HG02678 (cell line): ENCODE data around the gene VGLL1.

ENCODE experiments used
- ATAC-seq: cut with Tn5 transposase; IDR thresholded peaks from one replicate; pipeline ENCODE4 v1.9.1; 2021; ENCODE audit warnings: mild to moderate bottlenecking, moderate library complexity; ENCODE audit not compliant: unreplicated experiment

Gene VGLL1

DNA sequence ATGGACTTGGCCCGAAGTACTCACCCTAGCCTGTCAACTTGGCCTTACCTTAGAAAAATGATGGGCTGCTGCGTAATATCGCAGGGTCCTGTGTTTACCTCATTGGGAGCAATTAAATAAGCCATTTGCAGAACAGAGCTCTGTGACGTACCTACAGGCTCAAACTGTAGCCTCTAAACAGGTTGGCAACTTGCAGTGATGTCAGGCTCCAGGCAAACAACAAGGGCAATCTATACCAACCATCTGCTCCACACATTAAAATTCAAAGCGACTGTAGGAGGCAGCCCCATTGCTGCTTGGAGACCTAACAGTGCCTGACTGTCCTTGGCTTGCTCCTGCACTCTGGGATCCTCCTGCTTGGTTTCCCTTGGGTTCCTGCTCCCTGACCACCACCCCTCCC is 17.2 kb downstream of the VGLL1 start:
- ATAC-seq = no peak

DNA sequence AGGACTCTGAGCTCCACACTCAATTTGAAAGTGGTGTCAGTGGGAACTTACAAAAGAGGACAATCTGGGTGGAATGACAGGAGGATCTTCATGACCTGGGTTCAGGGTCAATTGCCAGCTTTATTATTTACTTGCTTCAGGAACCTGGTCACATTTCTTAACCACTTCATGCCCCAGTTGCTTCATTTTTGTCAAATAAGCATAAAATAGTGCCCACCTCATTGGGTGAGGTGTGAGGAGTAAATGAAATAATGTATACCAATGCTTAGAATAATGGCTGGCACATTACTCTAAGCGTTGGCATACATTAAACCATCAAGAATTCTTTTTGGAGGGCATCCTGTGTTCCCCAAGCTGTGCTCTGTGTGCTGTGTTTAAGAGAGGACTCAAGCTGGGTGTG is 19.4 kb downstream of the VGLL1 start:
- ATAC-seq = no peak

DNA sequence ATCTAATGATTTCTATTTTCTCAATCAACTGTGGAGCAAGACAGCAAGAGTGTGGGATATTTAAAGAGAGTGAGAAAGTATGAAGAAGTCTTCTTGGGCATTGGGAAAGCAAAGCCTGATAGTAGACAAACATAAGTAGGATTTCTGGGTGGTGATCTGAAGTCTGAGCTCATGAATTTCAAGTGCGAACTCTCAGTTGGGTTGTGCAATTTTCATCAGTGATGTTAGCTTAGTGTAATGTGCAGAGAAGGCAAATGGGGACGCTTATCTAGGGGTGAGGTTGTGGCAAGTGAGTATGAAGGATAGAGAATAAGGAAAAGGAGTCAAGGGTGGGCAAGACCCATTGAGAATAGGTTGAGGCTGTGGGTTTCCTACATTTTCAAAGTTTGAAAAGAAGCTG is 23.7 kb downstream of the VGLL1 start:
- no peak for ATAC-seq

DNA sequence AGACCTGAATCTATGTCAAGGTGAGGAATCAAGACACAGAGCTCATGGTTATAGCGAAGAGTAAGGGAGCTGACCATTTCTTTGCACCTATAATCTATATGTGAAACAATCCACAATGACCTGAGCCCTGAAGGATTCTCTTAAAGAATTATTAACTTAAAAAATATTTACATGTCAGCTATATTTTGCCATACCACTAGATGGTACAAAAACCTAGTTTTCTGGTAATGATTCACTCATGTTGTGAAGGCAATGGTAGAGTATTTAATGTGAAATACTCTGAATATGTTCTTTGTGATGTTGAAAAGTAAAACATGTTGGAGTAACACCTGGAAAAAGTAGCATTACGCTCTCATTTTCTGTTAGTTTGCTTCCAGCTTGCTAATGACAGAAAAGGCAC is 40.0 kb downstream of the VGLL1 start:
- ATAC-seq = peak; percentile 34

DNA sequence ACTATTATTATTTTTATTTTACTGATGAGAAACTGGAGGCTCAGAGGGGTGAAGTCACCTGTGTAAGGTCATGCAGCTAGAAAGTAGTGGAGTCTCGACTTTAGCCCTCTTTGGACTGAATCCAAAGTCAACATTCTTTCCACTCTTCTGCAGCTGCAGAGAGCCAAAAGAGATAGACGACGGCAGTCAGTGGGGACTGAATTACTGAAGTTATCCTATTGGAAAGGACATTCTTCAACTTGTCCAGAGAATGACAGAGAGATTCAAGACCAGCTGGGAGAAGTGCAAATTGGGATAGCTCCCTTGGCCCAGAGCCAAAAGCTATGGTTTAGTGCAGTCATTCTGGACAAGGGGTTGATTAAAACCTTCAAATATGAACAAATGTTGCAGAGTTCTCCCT is 42.5 kb downstream of the VGLL1 start:
- ATAC-seq = no peak

DNA sequence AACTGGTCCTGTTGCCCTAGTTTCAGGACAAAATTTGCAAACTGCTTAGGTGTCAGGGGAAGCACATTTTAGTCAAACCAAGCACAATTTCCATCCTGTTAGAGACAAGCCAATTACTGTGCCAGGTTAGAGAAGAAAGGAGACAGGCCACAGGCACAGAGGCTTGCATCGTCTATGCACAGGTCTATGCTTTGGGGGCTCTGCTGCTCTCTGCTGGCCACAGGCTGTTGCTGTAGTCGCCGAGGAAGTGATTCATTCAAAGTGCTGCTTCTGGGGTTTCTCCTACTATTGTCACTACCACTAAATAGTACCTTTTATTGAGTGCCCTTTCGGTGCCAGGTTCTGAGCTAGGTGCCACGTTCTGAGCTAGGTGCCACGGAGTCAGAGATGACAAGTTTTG is 45.5 kb downstream of the VGLL1 start:
- peak; percentile 93 for ATAC-seq

DNA sequence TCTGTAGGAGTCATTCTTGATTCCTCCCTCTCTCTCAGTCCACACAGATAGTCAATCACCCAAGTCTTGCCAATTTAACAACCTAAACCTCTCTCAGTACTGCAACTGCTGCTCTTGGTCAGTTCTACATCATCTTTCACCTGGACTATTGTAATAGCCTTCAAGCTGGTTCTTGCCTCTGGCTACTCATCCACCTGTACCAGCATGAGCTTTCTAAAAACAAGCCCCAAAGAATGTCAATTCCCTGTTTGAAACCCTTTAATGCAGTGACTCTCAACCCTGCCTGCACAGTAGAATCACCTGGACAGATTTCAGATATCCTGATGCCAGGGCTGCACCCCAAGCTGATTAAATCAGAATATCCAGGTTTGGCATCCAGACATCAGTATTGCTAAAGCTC is 48.3 kb downstream of the VGLL1 start:
- no peak for ATAC-seq

DNA sequence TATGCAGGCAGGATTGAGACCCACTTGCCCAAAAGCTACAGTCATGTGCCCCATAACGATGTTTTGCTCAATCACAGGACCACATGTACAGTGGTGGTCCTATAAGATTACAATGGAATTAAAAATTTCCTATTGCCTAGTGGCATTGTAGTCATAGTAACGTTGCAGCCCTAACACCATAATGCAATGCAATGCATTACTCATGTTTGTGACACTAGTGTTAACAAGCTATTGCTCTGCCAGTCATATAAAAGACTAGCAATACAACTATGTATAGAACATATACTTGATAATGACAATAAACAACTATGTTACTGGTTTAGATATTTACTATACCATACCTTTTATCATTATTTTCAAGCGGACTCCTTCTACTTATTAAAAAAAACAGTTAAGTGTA is 50.6 kb downstream of the VGLL1 start:
- ATAC-seq = no peak

DNA sequence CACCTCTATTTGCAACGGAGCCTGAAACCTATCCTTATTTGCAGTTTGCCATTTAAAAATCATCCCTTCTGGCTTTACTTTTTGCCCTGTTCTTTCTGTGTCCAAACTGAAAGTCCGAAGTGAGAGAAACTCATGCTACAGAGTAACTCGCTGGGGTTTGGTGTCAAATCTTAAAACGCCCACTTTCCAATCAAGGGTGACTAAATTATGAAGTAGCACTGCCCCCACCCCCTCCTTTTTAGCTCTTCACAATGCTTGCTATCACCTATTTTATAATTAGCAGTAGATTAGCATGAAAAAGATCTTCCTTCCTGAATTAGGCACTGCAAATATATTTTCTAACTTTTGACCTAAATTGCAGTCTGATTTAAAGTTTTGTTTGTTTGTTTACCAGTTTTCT is 52.5 kb downstream of the VGLL1 start:
- ATAC-seq = peak; percentile 41

DNA sequence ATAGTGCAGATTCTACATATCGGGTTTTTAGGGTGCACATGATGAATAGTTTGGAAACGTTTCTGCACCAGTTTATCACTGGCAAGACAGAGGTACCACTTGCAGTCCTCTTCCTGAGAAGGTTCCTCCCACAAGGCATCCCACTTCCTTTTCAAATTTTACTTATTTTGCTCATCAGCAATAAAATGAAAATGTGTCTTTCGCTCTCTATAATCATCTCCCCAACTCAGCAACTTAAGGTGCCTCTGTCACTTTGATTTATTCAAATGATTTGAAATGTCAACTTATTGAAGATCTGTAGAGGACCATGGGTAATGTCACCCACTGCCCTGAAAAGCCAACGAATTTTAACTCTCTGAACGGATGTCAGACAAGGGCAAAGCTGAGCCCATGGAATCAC is 53.2 kb downstream of the VGLL1 start:
- no peak for ATAC-seq

DNA sequence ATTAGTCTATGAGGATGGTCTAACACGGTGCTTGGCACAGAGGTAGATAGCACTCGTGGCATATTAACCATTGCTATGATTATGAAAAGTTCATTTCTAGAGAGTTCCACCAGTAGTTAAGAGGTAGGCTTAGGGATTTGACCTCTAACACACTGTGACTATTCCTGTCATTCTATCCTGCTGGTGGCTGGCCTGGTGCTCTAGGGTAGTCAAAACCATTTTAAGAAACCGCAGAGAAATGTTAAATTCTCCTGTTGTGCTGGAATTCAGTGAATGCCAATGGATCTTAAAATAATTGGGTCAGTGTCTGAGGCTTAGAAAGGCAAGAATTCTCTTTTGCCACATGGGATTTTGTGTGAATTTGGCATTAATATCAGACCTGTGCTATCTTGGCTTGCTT is 53.9 kb downstream of the VGLL1 start:
- no peak for ATAC-seq

DNA sequence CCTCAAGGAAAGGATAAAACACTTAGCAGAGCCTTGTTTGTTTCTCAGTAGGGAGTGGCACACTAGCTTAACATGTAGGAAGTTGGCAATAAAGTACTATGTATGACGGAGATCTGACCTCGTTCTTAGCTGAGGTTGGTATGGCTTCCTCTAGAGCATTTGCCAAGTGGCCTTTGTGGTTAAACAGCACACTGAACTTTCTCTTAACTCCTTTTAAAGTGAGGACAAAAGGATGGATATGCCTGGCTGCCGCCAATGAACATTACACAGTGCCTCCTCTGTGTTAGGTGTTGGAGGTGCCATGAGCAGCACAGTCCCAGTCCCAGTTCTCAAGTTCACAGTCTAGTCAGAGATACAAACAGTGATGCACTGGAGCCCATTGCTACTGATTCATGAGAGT is 54.4 kb downstream of the VGLL1 start:
- ATAC-seq = no peak

DNA sequence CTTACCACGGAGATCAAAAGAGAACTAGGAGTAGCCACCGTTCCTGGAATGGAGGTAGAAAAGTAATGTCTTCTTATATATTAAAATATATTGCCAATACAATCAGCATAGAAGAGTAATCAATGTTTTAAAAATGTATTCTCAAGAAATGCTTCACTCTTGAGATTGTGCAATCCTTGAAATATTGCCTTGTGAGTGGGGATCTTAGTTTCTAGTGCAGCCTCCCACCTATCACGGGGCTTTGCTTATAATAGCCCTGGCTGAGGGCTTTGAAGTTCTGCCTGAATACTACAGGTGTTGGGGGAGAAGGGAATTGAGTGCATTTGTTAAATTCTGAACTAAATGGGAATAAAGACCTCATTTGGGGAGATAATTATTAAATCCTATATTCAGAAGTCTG is 55.5 kb downstream of the VGLL1 start:
- no peak for ATAC-seq

DNA sequence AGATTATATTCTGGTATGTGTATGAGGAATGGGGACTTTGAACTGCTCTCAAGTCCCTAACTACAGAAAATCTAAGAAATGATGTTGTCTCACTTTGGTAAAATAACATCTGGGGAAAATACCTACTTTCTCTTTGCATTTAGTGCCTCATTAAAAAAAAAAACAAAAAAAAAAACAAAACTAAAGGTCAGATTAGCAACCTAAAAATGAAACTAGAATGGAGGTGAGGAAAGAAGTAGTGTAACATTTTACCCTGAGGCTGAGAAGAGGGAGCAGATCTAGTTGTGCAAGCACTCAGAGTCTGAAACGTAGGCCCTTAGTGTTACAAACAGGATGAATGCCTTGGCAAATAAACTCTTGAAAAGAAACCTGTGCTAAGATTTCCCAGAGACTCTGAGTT is 56.0 kb downstream of the VGLL1 start:
- peak; percentile 52 for ATAC-seq

DNA sequence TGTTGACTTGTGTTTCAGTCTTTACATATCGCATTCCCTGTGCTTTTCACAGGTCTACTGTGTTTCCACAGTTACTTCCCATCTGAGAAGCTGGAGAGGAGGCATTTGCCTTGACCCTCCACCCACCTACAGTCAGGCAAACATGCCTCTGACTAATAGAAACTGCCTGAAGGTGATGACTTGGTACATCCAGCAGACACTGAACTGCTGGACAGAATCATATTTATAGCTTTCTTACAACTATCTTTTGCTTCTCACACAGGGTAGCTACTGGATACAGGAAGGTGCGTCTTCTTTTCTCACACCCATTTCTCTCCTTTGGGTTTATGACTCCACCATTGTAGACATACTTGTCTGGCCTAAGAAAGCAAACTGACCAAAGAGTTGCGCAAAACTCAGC is 58.0 kb downstream of the VGLL1 start:
- no peak for ATAC-seq

DNA sequence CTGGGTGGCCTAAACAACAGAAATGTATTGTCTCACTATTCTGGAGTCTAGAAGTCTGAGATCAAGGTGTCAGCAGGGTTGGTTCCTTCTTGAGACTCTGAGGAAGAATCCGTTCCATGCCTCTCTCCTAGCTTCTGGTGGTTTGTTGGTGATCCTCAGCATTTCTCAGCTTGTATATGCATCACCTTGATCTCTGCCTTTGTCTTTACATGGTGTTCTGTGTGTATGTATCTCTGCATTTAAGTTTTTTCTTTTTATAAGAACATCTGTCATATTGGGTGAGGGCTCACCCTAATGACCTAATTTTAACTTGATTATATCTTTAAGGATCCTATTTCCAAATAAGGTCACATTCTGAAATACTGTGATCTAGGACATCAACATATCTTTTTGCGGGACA is 65.3 kb downstream of the VGLL1 start:
- no peak for ATAC-seq

DNA sequence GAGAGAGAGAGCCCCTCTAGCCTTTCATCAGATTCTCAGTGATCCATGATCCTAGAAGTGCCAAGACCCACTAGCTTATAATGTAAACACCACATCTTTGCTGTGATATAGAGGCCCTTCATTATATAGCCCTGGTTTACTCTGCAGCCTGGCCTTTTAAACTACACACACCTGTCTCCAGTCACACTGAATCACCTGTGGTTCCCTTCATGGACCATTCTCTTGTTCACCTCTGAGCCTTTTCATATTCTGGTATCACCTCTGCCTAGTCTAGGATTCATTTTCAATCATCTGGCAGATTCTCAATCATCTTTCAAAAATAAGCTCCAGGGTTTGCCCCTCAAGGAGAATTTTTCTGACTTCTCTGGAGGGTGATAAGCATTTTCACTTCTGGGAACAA is 65.9 kb downstream of the VGLL1 start:
- no peak for ATAC-seq

DNA sequence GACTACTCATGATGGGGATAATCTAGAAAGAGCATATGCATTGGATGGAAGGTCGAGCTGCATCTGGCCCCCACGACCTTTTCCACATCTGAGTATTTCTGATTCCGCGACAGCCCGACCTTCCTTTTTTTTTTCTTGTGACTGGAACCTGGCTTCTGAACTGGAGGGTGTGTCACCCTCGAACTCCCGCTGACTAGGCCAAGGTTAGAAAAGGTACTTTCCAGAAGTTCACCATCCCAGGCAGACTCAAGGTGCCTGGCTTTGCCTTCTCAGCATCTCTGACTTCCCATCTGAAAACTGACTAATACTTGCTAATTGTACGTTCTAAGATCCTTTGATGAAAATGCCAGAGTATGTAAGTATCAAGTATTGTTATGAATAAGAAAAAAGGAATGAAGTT is 66.6 kb downstream of the VGLL1 start:
- no peak for ATAC-seq

DNA sequence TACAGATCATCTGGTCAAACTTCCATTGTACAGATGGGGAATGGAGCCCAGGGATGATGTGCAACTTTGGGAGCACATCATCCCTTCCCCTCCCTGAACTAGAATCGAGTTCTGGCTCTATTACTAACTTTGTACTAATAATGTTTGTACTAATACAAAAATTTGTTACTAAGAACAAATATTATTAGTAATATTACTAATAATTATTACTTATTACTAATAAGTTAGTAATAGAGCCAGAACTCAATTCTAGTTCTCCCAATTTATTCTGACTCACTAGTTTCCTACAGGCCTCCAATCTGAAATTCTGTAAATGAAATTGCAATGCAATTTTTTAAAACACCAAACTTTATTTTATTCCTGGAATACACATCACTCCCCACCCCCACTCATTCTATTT is 68.0 kb downstream of the VGLL1 start:
- ATAC-seq = no peak
